ENCODE results near the gene DNAJC7.
A peak's percentile ranks its signal among the peaks of the same experiment; 100 is the strongest.

DNAJC7 gene

GRCh38 chr17:42051013-42051400, 33.8 kb upstream of the DNAJC7 start:
- H3K4me3 ChIP-seq (ENCODE audit: low read depth, low read length) = no peak overlapping the region
- no peak for DNase-seq (ENCODE audit: low read depth)
- TF ChIP-seq CTCF (IDR thresholded peaks at IDR 0.05; ENCODE audit: low read depth, low read length, missing control alignments) = no peak

- H3K4me3 ChIP-seq (ENCODE audit: low read depth, low read length) = peak within 1 kb of the TSS; percentile 34
- TF ChIP-seq CTCF (IDR thresholded peaks at IDR 0.05; ENCODE audit: low read depth, low read length, missing control alignments) = peak; percentile 38
- no peak for DNase-seq (ENCODE audit: low read depth)
Observed at GRCh38 chr17:42050393-42051012, 33.3 kb upstream of the DNAJC7 start, which contains the start of gene C17orf113. Gene C17orf113 (minus strand): TSS chr17:42050601. CDS start chr17:42043376, 7,225 bp downstream.

- H3K4me3 ChIP-seq (ENCODE audit: low read depth, low read length) = peak overlapping the region; percentile 34
- no peak for TF ChIP-seq CTCF (IDR thresholded peaks at IDR 0.05; ENCODE audit: low read depth, low read length, missing control alignments)
- no peak for DNase-seq (ENCODE audit: low read depth)
Observed at GRCh38 chr17:42049834-42050392, 32.7 kb upstream of the DNAJC7 start.

GRCh38 chr17:42047343-42047742, 30.1 kb upstream of the DNAJC7 start:
- no peak for DNase-seq (ENCODE audit: low read depth)
- no peak for TF ChIP-seq CTCF (IDR thresholded peaks at IDR 0.05; ENCODE audit: low read depth, low read length, missing control alignments)
- H3K4me3 ChIP-seq (ENCODE audit: low read depth, low read length) = no peak overlapping the region

- DNase-seq (ENCODE audit: low read depth) = no peak
- H3K4me3 ChIP-seq (ENCODE audit: low read depth, low read length) = no peak overlapping the region
- TF ChIP-seq CTCF (IDR thresholded peaks at IDR 0.05; ENCODE audit: low read depth, low read length, missing control alignments) = no peak
Observed at GRCh38 chr17:42045719-42046118, 28.5 kb upstream of the DNAJC7 start.

- DNase-seq (ENCODE audit: low read depth) = no peak
- no peak for TF ChIP-seq CTCF (IDR thresholded peaks at IDR 0.05; ENCODE audit: low read depth, low read length, missing control alignments)
- H3K4me3 ChIP-seq (ENCODE audit: low read depth, low read length) = no peak overlapping the region
Observed at GRCh38 chr17:42042598-42043319, 25.5 kb upstream of the DNAJC7 start.

Measured in GM12864 (cell line).